B cell (primary cell): ENCODE measurements around the gene PKMYT1. TPM values are rescaled to one million over a fixed set of nuclear protein-coding genes. Genes with fewer than 3 reads are reported as not detected.
A peak's percentile ranks its signal among the peaks of the same experiment; 100 is the strongest.

Source experiments
- ATAC-seq: fragments of 200-7000 bp; cut with Tn5 transposase; one replicate; pipeline ENCODE4 v1.10.0; 2021; ENCODE audit warnings: low read depth, mild to moderate bottlenecking, moderate number of reproducible peaks, moderate library complexity
- CTCF ChIA-PET: fragments of 350-600 bp; sonication (Branson Sonifier 250); formaldehyde crosslinking; loops from one replicate; lab custom pipeline; 2021; ENCODE audit warnings: antibody characterized with exemption, inconsistent platforms; lab: Charles Lee
- POLR2A ChIA-PET: fragments of 350-600 bp; sonication (Branson Sonifier 250); formaldehyde crosslinking; loops from one replicate; lab custom pipeline; 2021; ENCODE audit warnings: antibody characterized with exemption; lab: Charles Lee
- DNase-seq: peaks from one replicate; pipeline ENCODE4 v3.0.0; 2013
- H2AFZ ChIP-seq: 2 replicates; pipeline ENCODE4 v1.6.1; 2012; ENCODE audit warnings: mild to moderate bottlenecking, low read depth, low read length; ENCODE audit not compliant: insufficient read depth, poor library complexity, severe bottlenecking
- H3K27ac ChIP-seq, 2 donors: 1 replicate in 1 of 2; 2 replicates in 1 of 2; pipeline ENCODE4 v1.5.1; 2012 to 2013; ENCODE audit warnings: low read length in 2 of 2, mild to moderate bottlenecking in 2 of 2, moderate library complexity in 1 of 2
- H3K27me3 ChIP-seq, 4 experiments: fragments of 200-600 bp in 1 of 4; sonication (generic) in 1 of 4; replicated peaks in 1 of 4; 1 replicate in 2 of 4; 2 replicates in 2 of 4; pipeline versions ENCODE4 v1.6.1 to v1.7.0; 2013 to 2016; ENCODE audit warnings: low read length in 3 of 4, mild to moderate bottlenecking in 2 of 4, mixed read lengths in 1 of 4, moderate library complexity in 1 of 4; ENCODE audit not compliant: insufficient read depth in 4 of 4, control insufficient read depth in 3 of 4; ENCODE audit errors: control extremely low read depth in 1 of 4
- H3K36me3 ChIP-seq, 2 experiments: replicated peaks in 1 of 2; 1 replicate in 1 of 2; 2 replicates in 1 of 2; pipeline versions ENCODE4 v1.6.1 to v1.7.1; 2013; ENCODE audit warnings: low read length in 1 of 2; ENCODE audit not compliant: insufficient read depth in 2 of 2, control insufficient read depth in 1 of 2; ENCODE audit errors: control extremely low read depth in 1 of 2, extremely low read depth in 1 of 2
- H3K4me1 ChIP-seq, 2 donors: fragments of 200-600 bp in 1 of 2; sonication (generic) in 1 of 2; 1 replicate in 1 of 2; 2 replicates in 1 of 2; pipeline versions ENCODE4 v1.5.1 to v1.6.1; 2013 to 2017; ENCODE audit warnings: low read length in 2 of 2; ENCODE audit not compliant: control insufficient read depth in 2 of 2, insufficient read depth in 2 of 2
- H3K4me2 ChIP-seq: replicated peaks from 2 replicates; pipeline ENCODE3; 2012; ENCODE audit warnings: mild to moderate bottlenecking, low read depth, low read length; ENCODE audit not compliant: poor library complexity, severe bottlenecking
- H3K4me3 ChIP-seq, 5 experiments: fragments of 200-600 bp in 1 of 5; sonication (generic) in 1 of 5; 1 replicate in 3 of 5; 2 replicates in 2 of 5; pipeline versions ENCODE4 v1.5.1 to v1.7.0; 2011 to 2016; ENCODE audit warnings: low read length in 4 of 5, mild to moderate bottlenecking in 4 of 5, low read depth in 2 of 5, control low read depth in 1 of 5, moderate library complexity in 1 of 5; ENCODE audit not compliant: insufficient read depth in 1 of 5; ENCODE audit errors: control extremely low read depth in 1 of 5, extremely low read depth in 1 of 5
- H3K79me2 ChIP-seq: fragments of 200-600 bp; sonication (generic); one replicate; pipeline ENCODE4 v1.6.0; 2016; ENCODE audit warnings: low read length; ENCODE audit not compliant: control insufficient read depth, insufficient read depth
- H3K9ac ChIP-seq: fragments of 200-600 bp; sonication (generic); 2 replicates; pipeline ENCODE4 v1.6.1; 2017; ENCODE audit warnings: mild to moderate bottlenecking, low read length, moderate library complexity
- H3K9me3 ChIP-seq, 3 donors: one replicate each; pipeline versions ENCODE4 v1.6.1 to v1.7.1; 2013; ENCODE audit warnings: low read length in 2 of 3; ENCODE audit not compliant: control insufficient read depth in 2 of 3, insufficient read depth in 1 of 3; ENCODE audit errors: control extremely low read depth in 1 of 3
- H4K20me1 ChIP-seq: 2 replicates; pipeline ENCODE4 v1.6.0; 2012; ENCODE audit warnings: mild to moderate bottlenecking, low read length; ENCODE audit not compliant: insufficient read depth, control insufficient read depth, poor library complexity, severe bottlenecking
- H3K27ac Mint-ChIP-seq: one replicate; pipeline ENCODE4 v1.8.0; 2021; ENCODE audit warnings: mixed read lengths
- H3K27me3 Mint-ChIP-seq: one replicate; pipeline ENCODE4 v1.8.0; 2021; ENCODE audit warnings: mixed read lengths
- H3K4me1 Mint-ChIP-seq: one replicate; pipeline ENCODE4 v1.8.0; 2021; ENCODE audit warnings: mixed read lengths
- H3K4me3 Mint-ChIP-seq: one replicate; pipeline ENCODE4 v1.8.0; 2021; ENCODE audit warnings: mixed read lengths
- H3K9me3 Mint-ChIP-seq: one replicate; pipeline ENCODE4 v1.8.0; 2022; ENCODE audit warnings: mixed read lengths; ENCODE audit not compliant: insufficient read depth
- EZH2 ChIP-seq: IDR thresholded peaks from 2 replicates; pipeline ENCODE4 v1.6.1; 2012; ENCODE audit warnings: borderline replicate concordance, low read depth, mild to moderate bottlenecking, moderate library complexity, low read length; ENCODE audit not compliant: insufficient read depth, poor library complexity, severe bottlenecking
- WGBS: methylation state at CpG from one replicate; pipeline ENCODE4 v1.1.5; 2013; ENCODE audit warnings: missing lambda C conversion rate; ENCODE audit not compliant: insufficient coverage; 5-methylcytosine and 5-hydroxymethylcytosine counted together
- intact Hi-C: fragments of 100-400 bp; cut with micrococcal nuclease; formaldehyde crosslinking; loops from one replicate; pipeline ENCODE4 v1.10.0; 2022
- polyA plus RNA-seq: library from polyadenylated mRNA; depleted of rRNA; stranded (reverse); fragments of >200 nt; gene quantifications from 2 replicates; pipeline ENCODE4 v1.2.3, GENCODE V29; 2012
- total RNA-seq, 2 donors: library from RNA; stranded (reverse); fragments of 120-200 nt in 1 of 2; gene quantifications; 1 replicate in 1 of 2; 2 replicates in 1 of 2; pipeline versions ENCODE4 v1.2.3 to v1.2.4, GENCODE V29; 2013 to 2022
- TF ChIP-seq, protein P1 (sequence below): fragments of 200-600 bp; IDR thresholded peaks from one replicate; pipeline ENCODE4 v1.8.0; 2022; ENCODE audit warnings: antibody characterized with exemption, mild to moderate bottlenecking

PKMYT1 gene
- total and polyA plus RNA-seq, 2 donors (not counting 1 experiment from before 2014, with no cell fraction given): 0.67 to 2.6 TPM

- H3K27me3 ChIP-seq: peaks cover 0 to 22% (median 10%) of the 10 kb centered on the region in 4 experiments
- H3K9me3 ChIP-seq: peaks cover 0 to 18% (median 0%) of the 10 kb centered on the region in 3 donors
- peak overlapping the region; percentile 76 for H3K4me2 ChIP-seq
- no peak for ATAC-seq
- ChIA-PET CTCF (interaction anchor here (0.9 to 9.6 kb wide), 5 partner anchors 16 to 121 kb away, joined by 3 to 213 read pairs (median 6); partner anchors contain the start of genes HCFC1R1 and THOC6), POLR2A (no interaction called here)
- no peaks in the 10 kb centered on the region for H3K79me2 ChIP-seq
- intact Hi-C loops: no loop called here
- no peaks in the 10 kb centered on the region for H4K20me1 ChIP-seq
- DNase-seq: peak; percentile 49
- peak overlapping the region in 2 of 5 experiments; percentile 37 to 44 for H3K4me3 ChIP-seq
- peaks cover 25 to 32% of the 10 kb centered on the region in 2 donors for H3K4me1 ChIP-seq
- peak overlapping the region; percentile 32 for H3K9ac ChIP-seq
- H3K36me3 ChIP-seq: no peaks in the 10 kb centered on the region
- Mint-ChIP-seq H3K27me3 (peaks cover 9% of the 10 kb centered on the region), H3K4me3 (peak overlapping the region; percentile 58), H3K4me1 (peaks cover 26% of the 10 kb centered on the region), H3K9me3 (no peaks in the 10 kb centered on the region), H3K27ac (no peak overlapping the region)
- WGBS: 2% methylated on average over 10 of the region's 17 CpGs
- peak overlapping the region; percentile 58 for H2AFZ ChIP-seq
- no peak overlapping the region for H3K27ac ChIP-seq
- TF ChIP-seq, protein P1, sequence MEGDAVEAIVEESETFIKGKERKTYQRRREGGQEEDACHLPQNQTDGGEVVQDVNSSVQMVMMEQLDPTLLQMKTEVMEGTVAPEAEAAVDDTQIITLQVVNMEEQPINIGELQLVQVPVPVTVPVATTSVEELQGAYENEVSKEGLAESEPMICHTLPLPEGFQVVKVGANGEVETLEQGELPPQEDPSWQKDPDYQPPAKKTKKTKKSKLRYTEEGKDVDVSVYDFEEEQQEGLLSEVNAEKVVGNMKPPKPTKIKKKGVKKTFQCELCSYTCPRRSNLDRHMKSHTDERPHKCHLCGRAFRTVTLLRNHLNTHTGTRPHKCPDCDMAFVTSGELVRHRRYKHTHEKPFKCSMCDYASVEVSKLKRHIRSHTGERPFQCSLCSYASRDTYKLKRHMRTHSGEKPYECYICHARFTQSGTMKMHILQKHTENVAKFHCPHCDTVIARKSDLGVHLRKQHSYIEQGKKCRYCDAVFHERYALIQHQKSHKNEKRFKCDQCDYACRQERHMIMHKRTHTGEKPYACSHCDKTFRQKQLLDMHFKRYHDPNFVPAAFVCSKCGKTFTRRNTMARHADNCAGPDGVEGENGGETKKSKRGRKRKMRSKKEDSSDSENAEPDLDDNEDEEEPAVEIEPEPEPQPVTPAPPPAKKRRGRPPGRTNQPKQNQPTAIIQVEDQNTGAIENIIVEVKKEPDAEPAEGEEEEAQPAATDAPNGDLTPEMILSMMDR: no peak
- TF ChIP-seq EZH2: no peak
Observed at GRCh38 chr16:3007957-3008689, 27.9 kb upstream of the PKMYT1 start.
